Mucosa of rectum (tissue), 2 donors: ENCODE data around the gene DIP2A.
"Not testable (repeated sequence)": the region's sequence is repeated elsewhere in the genome, so short reads cannot be mapped to it uniquely, and the experiment has no call there.

ENCODE experiments used
- H3K27ac ChIP-seq, 2 donors: one replicate each; pipeline ENCODE4 v1.7.0; 2013; ENCODE audit warnings: inconsistent platforms in 2 of 2, low read depth in 2 of 2, low read length in 2 of 2
- H3K27me3 ChIP-seq, 2 donors: one replicate each; pipeline ENCODE4 v1.7.0; 2013; ENCODE audit warnings: low read length in 2 of 2; ENCODE audit not compliant: control insufficient read depth in 2 of 2, insufficient read depth in 2 of 2
- H3K36me3 ChIP-seq, 2 donors: one replicate each; pipeline ENCODE4 v1.7.0; 2013; ENCODE audit warnings: low read length in 2 of 2; ENCODE audit not compliant: control insufficient read depth in 2 of 2, insufficient read depth in 2 of 2
- H3K4me1 ChIP-seq, 2 donors: one replicate each; pipeline ENCODE4 v1.7.0; 2013; ENCODE audit warnings: low read length in 2 of 2, mild to moderate bottlenecking in 1 of 2; ENCODE audit not compliant: control insufficient read depth in 2 of 2, insufficient read depth in 2 of 2
- H3K4me3 ChIP-seq, 2 donors: one replicate each; pipeline ENCODE4 v1.7.0; 2013; ENCODE audit warnings: low read length in 2 of 2
- H3K9ac ChIP-seq, 2 donors: one replicate each; pipeline ENCODE4 v1.7.0; 2013; ENCODE audit warnings: low read length in 2 of 2, low read depth in 1 of 2, mild to moderate bottlenecking in 1 of 2
- H3K9me3 ChIP-seq, 2 donors: one replicate each; pipeline ENCODE4 v1.7.0; 2013; ENCODE audit warnings: low read length in 2 of 2; ENCODE audit not compliant: control insufficient read depth in 2 of 2
- donor health status: healthy.
- donor health status: Normal muscosa, but diverticular disease.

Gene DIP2A

DNA sequence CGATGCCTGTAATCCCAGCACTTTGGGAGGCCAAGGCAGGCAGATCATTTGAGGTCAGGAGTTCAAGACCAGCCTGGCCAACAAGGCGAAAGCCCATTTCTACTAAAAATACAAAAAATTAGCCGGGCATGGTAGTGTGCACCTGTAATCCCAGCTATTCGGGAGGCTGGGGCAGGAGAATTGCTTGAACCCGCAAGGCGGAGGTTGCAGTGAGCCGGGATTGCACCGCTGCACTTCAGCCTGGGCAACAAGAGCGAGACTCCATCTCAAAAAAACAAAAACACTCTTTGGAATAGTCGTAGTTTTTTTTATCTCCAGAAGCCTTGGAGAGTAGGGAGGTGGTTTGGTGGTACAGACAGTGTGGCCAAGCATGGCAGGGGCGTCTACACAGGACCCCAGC, 25.6 kb upstream of the DIP2A start:
- not testable (repeated sequence) for H3K27ac ChIP-seq, H3K4me1 ChIP-seq, H3K27me3 ChIP-seq, H3K4me3 ChIP-seq, H3K9ac ChIP-seq, H3K9me3 ChIP-seq
- peaks cover 44 to 45% of the 10 kb centered on the region in 2 donors for H3K36me3 ChIP-seq

DNA sequence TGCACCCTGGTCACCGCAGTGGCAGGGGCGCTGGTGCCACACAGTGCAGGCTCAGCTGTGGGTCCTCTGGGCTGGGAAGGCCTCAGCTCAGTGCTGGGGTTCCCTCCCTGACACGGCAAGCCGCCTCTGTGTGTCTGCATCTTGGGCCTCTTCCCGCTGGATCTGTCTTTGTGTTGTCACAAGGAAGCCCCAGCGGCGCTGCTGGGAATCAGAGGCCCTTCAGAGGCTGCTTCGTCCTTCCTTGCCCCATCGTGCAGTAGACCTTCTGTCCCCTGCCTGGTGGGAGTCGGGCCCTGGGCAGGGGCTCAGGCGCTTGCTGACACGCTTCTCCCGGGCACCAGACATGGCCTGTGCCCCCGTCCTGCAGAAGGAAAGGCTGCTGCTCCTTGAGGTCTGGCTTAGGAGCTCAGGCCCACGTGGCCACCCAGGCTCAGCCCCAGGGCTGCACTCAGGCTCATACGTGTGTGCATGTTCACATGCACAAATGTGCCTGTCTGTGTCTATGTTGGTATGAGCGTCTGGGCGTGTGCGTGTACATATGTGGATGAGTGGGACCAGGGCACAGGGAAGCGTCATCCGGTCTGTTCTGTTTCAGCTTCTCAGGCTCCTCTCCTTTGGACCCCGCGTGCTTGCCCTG, 24.3 kb upstream of the DIP2A start:
- Histone ChIP-seq H3K4me1 (no peaks in the 10 kb centered on the region), H3K36me3 (peaks cover 46% of the 10 kb centered on the region in 2 donors), H3K4me3 (no peak overlapping the region), H3K27ac (no peak overlapping the region), H3K9me3 (no peaks in the 10 kb centered on the region), H3K9ac (no peak overlapping the region), H3K27me3 (no peaks in the 10 kb centered on the region)

DNA sequence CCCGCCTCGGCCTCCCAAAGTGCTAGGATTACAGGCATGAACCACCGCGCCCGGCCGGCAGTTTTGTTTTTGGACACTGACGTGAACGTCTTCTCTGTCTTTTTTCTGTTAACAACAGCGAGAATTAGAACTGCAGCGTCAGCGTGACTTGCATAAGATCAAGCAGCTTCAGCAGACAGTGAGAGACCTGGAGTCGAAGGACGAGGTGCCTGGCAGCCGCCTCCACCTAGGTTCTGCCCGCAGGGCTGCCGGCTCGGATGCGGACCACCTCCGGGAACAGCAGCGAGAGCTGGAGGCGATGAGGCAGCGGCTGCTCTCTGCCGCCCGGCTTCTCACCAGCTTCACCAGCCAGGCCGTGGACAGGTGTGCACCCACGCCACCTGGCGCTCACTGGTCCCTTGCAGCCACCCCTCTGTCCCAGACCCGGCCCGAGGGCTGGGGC, 22.9 kb upstream of the DIP2A start:
- Histone ChIP-seq H3K9me3 (no peaks in the 10 kb centered on the region), H3K36me3 (peaks cover 41 to 47% of the 10 kb centered on the region in 2 donors), H3K9ac (no peak overlapping the region), H3K4me3 (no peak overlapping the region), H3K27ac (no peak overlapping the region), H3K27me3 (no peaks in the 10 kb centered on the region), H3K4me1 (no peaks in the 10 kb centered on the region)

GRCh38 chr21:46436621-46437020, 22.1 kb upstream of the DIP2A start:
- H3K4me3 ChIP-seq = no peak overlapping the region
- peaks cover 45 to 50% of the 10 kb centered on the region in 2 donors for H3K36me3 ChIP-seq
- no peak overlapping the region for H3K27ac ChIP-seq
- H3K9me3 ChIP-seq = no peaks in the 10 kb centered on the region
- H3K4me1 ChIP-seq = no peaks in the 10 kb centered on the region
- no peak overlapping the region for H3K9ac ChIP-seq
- H3K27me3 ChIP-seq = no peaks in the 10 kb centered on the region

DNA sequence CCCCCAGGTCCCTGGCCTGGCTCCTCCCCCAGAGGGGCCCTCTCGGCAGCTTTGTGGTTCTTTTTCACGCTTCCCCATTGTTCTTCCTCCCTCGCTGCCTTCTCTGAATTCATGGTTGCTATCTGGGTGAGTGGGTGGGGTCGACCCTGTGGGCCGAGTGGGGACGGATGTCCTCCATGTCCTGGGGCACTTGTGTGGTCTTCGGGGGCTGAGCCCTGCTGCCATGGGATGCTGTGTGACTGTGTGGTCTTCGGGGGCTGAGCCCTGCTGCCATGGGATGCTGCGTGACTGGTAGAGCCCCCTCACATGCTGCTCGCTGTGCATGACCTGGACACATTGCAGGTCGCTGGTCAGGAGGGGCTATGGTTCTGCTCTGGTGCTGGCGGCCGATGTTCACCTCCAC, 21.6 kb upstream of the DIP2A start:
- Histone ChIP-seq H3K4me3 (no peak overlapping the region), H3K4me1 (no peaks in the 10 kb centered on the region), H3K27me3 (no peaks in the 10 kb centered on the region), H3K27ac (no peak overlapping the region), H3K9ac (no peak overlapping the region), H3K9me3 (no peaks in the 10 kb centered on the region), H3K36me3 (peaks cover 45 to 50% of the 10 kb centered on the region in 2 donors)

- Histone ChIP-seq H3K9ac (no peak overlapping the region), H3K4me1 (no peaks in the 10 kb centered on the region)
Measured at GRCh38 chr21:46437511-46437910, 21.2 kb upstream of the DIP2A start.

DNA sequence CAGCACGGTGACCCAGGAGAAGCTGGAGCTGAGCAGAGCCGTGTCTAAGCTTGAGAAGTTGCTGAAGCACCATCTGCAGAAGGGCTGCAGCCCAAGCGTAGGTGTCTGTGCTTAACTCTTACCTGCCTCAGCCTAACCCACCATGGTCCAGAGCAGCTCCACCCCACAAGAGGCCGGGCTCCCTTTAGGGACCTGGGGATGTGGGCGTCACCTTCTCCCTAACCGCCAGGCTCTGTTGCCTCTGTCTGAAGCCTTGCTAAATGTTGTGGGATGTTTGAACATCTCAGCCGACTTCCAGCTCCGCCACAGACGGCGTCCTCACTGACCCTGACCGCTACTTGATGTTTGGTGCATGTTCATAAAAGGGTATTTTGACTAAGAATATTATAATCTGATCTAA, 20.4 kb upstream of the DIP2A start:
- Histone ChIP-seq H3K9ac (no peak overlapping the region), H3K27me3 (no peaks in the 10 kb centered on the region), H3K9me3 (no peaks in the 10 kb centered on the region), H3K4me1 (no peaks in the 10 kb centered on the region), H3K27ac (no peak overlapping the region), H3K36me3 (peaks cover 49 to 55% of the 10 kb centered on the region in 2 donors), H3K4me3 (no peak overlapping the region)

More at GRCh38 chr21:46437511-46437910, 21.2 kb upstream of the DIP2A start:
- H3K27ac ChIP-seq = no peak overlapping the region
- peaks cover 48 to 49% of the 10 kb centered on the region in 2 donors for H3K36me3 ChIP-seq
- no peak overlapping the region for H3K4me3 ChIP-seq
- H3K9me3 ChIP-seq = no peaks in the 10 kb centered on the region
- no peaks in the 10 kb centered on the region for H3K27me3 ChIP-seq

DNA sequence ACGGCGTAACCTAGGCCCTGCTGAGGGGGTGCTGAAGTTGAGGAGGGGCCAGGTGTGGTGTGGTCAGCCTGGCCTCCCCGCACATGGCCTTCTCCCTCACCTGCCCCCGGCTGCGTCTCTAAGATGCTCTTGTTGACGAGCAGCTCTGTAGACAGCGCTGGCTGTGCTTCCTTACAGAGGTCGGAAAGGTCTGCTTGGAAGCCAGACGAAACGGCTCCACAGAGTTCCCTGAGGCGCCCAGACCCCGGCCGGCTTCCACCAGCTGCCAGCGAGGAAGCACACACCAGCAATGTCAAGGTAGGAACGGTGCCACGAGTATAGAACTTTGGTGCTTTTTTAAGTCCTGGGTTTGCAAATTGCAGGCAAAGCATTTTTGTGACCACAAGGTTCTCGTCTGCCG, 18.8 kb upstream of the DIP2A start:
- Histone ChIP-seq H3K27ac (no peak overlapping the region), H3K4me1 (no peaks in the 10 kb centered on the region), H3K27me3 (no peaks in the 10 kb centered on the region), H3K4me3 (no peak overlapping the region), H3K9me3 (no peaks in the 10 kb centered on the region), H3K9ac (no peak overlapping the region), H3K36me3 (peaks cover 50 to 53% of the 10 kb centered on the region in 2 donors)

DNA sequence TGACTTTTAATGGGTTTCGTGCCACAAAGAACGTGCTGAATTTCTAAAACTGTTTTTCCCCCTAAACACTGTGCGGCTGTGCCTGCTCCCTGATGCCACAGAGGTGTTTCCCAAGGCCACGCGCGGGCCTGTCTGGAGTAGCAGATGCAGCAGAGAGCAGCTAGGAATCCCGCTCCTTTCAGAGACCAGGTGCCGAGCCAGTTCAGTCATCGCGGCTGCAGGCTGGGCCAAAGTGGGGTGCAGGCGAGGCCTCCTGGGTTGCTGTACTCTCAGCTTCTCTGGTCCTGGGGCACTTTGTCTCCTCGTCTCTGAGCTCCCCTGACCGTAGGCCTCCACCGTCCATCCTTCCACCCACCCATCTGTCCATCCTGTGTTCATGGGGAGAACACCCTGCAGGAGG, 17.4 kb upstream of the DIP2A start:
- H3K4me3 ChIP-seq = no peak overlapping the region
- H3K36me3 ChIP-seq = peaks cover 51 to 53% of the 10 kb centered on the region in 2 donors
- no peak overlapping the region for H3K9ac ChIP-seq
- H3K4me1 ChIP-seq = no peaks in the 10 kb centered on the region
- no peaks in the 10 kb centered on the region for H3K27me3 ChIP-seq
- no peaks in the 10 kb centered on the region for H3K9me3 ChIP-seq
- H3K27ac ChIP-seq = no peak overlapping the region

GRCh38 chr21:46441961-46442498, 16.7 kb upstream of the DIP2A start:
- H3K9ac ChIP-seq = no peak overlapping the region
- peaks cover 47 to 48% of the 10 kb centered on the region in 2 donors for H3K36me3 ChIP-seq
- no peaks in the 10 kb centered on the region for H3K9me3 ChIP-seq
- H3K4me3 ChIP-seq = no peak overlapping the region
- no peaks in the 10 kb centered on the region for H3K27me3 ChIP-seq
- H3K27ac ChIP-seq = no peak overlapping the region
- peaks cover 0 to under 1% of the 10 kb centered on the region in 2 donors for H3K4me1 ChIP-seq
